A549 treated with GW870086 at 1 μM for 4 hours (cell line): ENCODE data around the gene SUV39H1. TPM values are rescaled to one million over a fixed set of nuclear protein-coding genes. Genes with fewer than 3 reads are reported as not detected.

ENCODE experiments used
- total RNA-seq: library from RNA; stranded (reverse); fragments of 200-300 nt; extraction: Qiagen RNA extraction; gene quantifications from 5 replicates; pipeline ENCODE4 v1.2.3, GENCODE V29; 2022; ENCODE audit warnings: low read depth

The SUV39H1 gene, protein sequence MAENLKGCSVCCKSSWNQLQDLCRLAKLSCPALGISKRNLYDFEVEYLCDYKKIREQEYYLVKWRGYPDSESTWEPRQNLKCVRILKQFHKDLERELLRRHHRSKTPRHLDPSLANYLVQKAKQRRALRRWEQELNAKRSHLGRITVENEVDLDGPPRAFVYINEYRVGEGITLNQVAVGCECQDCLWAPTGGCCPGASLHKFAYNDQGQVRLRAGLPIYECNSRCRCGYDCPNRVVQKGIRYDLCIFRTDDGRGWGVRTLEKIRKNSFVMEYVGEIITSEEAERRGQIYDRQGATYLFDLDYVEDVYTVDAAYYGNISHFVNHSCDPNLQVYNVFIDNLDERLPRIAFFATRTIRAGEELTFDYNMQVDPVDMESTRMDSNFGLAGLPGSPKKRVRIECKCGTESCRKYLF
- 18.8 to 23.2 TPM (median 21.9 TPM) in 5 replicates for total RNA-seq

DNA sequence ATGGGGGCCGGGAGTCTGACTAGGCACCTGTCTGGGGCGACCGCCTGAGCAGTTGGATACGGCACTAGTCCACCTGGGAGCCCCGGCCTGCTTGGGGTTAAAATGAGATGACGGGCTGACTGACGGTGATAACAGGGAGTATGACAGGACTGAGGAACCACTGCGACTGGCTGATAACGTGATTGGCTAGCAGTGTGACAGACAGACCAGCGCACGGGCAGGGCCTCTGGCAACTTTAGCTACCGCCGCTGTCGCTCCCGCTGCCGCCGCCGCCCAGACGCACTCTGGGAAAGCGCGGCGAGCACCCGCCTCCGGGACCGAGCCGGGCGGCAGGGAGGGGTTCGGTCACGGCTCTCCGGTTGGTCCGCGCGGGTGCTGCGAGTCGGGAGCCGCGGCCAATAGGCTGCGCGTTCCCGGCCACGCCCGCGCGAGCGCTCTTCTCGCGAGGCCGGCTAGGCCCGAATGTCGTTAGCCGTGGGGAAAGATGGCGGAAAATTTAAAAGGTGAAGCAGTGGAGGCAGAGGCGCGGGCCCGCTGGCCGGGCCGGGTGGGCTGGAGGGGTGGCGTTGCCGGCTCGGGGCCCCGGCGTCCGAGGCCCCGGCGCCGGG lies at the start of gene SUV39H1:
TSS of gene SUV39H1 (plus strand) at position 434 of the 608 bp plus-strand sequence. CDS start at position 485, 51 bp downstream.

DNA sequence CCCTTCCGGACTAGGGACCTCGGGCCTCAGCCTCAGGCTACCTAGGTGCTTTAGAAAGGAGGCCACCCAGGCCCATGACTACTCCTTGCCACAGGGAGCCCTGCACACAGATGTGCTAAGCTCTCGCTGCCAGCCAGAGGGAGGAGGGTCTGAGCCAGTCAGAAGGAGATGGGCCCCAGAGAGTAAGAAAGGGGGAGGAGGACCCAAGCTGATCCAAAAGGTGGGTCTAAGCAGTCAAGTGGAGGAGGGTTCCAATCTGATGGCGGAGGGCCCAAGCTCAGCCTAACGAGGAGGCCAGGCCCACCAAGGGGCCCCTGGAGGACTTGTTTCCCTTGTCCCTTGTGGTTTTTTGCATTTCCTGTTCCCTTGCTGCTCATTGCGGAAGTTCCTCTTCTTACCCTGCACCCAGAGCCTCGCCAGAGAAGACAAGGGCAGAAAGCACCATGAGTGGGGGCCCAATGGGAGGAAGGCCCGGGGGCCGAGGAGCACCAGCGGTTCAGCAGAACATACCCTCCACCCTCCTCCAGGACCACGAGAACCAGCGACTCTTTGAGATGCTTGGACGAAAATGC lies 13.0 kb upstream of the SUV39H1 start, which contains the start of gene WAS:
TSS of gene WAS (plus strand) at position 389 of the 572 bp plus-strand sequence. CDS start at position 444, 55 bp downstream.

Other genes starting within 250 kb of the SUV39H1 start
- gene SLC38A5, start 226.5 kb upstream of the SUV39H1 start, total RNA-seq, result 0.12 to 0.26 TPM (median 0.19 TPM) in 4 of 5 replicates, not detected in the other
- 68.3 to 77.6 TPM (median 74.2 TPM) in 5 replicates for gene FTSJ1, start 220.5 kb upstream of the SUV39H1 start, total RNA-seq
- 17.0 to 19.5 TPM (median 17.9 TPM) in 5 replicates for gene PORCN, start 187.7 kb upstream of the SUV39H1 start, total RNA-seq
- 125 to 160 TPM (median 145 TPM) in 5 replicates for gene EBP, start 174.9 kb upstream of the SUV39H1 start, total RNA-seq
- gene TBC1D25, start 157.0 kb upstream of the SUV39H1 start, total RNA-seq, result 10.0 to 11.4 TPM (median 11.0 TPM) in 5 replicates
- 331 to 470 TPM (median 392 TPM) in 5 replicates for gene RBM3, start 122.2 kb upstream of the SUV39H1 start, total RNA-seq
- gene WDR13, start 99.2 kb upstream of the SUV39H1 start, total RNA-seq, result 59.3 to 82.9 TPM (median 81.7 TPM) in 5 replicates
- gene WAS, start 12.9 kb upstream of the SUV39H1 start, total RNA-seq, result 0.15 to 0.34 TPM (median 0.19 TPM) in 5 replicates
- gene GLOD5, start 65.0 kb downstream of the SUV39H1 start, total RNA-seq, result not detected in 5 replicates
- not detected in 5 replicates for gene GATA1, start 89.9 kb downstream of the SUV39H1 start, total RNA-seq
- 22.8 to 30.3 TPM (median 29.1 TPM) in 5 replicates for gene HDAC6, start 105.3 kb downstream of the SUV39H1 start, total RNA-seq
- 0.20 TPM in 1 of 5 replicates, not detected in the others for gene ERAS, start 129.8 kb downstream of the SUV39H1 start, total RNA-seq
- 25.1 to 49.0 TPM (median 43.6 TPM) in 5 replicates for gene PCSK1N, start 138.9 kb downstream of the SUV39H1 start, total RNA-seq
- 90.7 to 108 TPM (median 98.6 TPM) in 5 replicates for gene TIMM17B, start 201.0 kb downstream of the SUV39H1 start, total RNA-seq
- 88.0 to 104 TPM (median 92.5 TPM) in 5 replicates for gene PQBP1, start 201.2 kb downstream of the SUV39H1 start, total RNA-seq
- gene SLC35A2, start 214.9 kb downstream of the SUV39H1 start, total RNA-seq, result 52.9 to 70.1 TPM (median 68.5 TPM) in 5 replicates
- gene PIM2, start 222.3 kb downstream of the SUV39H1 start, total RNA-seq, result 8.4 to 10.8 TPM (median 10.3 TPM) in 5 replicates